GM10248 (cell line): ENCODE data around the gene DNAJC7.

Source experiments
- CTCF ChIA-PET: fragments of 300-600 bp; sonication (Branson Sonifier 250); formaldehyde crosslinking; extraction: SDS; loops from one replicate; lab custom pipeline; 2021; ENCODE audit warnings: antibody characterized with exemption; lab: Yijun Ruan, JAX
- POLR2A ChIA-PET: fragments of 350-650 bp; sonication (Branson Sonifier 250); formaldehyde crosslinking; extraction: SDS; loops from one replicate; lab custom pipeline; 2020; ENCODE audit warnings: antibody characterized with exemption; lab: Yijun Ruan, JAX
- DNase-seq: peaks from one replicate; pipeline ENCODE4 v3.0.0; 2012; ENCODE audit errors: extremely low spot score
- TF ChIP-seq, protein P1 (sequence below): IDR thresholded peaks from 2 replicates; pipeline ENCODE4 v1.5.1; 2012; ENCODE audit warnings: mild to moderate bottlenecking, low read depth; ENCODE audit errors: extremely low read depth, missing control alignments, control extremely low read depth

DNAJC7 gene

DNA sequence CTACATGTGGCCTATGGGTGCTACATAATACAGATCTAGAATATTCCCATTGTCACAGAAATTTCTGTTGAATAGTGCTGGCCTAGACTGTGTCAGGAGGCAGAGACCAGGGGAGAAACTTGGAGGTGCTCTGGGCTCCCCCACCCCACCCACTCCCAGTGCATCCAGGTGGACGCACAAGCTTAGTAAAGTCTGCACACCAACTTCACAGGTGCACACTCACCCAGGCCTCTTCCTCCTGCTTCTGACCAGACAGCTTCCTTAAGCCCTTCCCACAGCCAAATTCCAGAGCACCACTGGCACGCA is 58.3 kb downstream of the DNAJC7 start:
- POLR2A ChIA-PET = no interaction called here
- TF ChIP-seq, protein P1, sequence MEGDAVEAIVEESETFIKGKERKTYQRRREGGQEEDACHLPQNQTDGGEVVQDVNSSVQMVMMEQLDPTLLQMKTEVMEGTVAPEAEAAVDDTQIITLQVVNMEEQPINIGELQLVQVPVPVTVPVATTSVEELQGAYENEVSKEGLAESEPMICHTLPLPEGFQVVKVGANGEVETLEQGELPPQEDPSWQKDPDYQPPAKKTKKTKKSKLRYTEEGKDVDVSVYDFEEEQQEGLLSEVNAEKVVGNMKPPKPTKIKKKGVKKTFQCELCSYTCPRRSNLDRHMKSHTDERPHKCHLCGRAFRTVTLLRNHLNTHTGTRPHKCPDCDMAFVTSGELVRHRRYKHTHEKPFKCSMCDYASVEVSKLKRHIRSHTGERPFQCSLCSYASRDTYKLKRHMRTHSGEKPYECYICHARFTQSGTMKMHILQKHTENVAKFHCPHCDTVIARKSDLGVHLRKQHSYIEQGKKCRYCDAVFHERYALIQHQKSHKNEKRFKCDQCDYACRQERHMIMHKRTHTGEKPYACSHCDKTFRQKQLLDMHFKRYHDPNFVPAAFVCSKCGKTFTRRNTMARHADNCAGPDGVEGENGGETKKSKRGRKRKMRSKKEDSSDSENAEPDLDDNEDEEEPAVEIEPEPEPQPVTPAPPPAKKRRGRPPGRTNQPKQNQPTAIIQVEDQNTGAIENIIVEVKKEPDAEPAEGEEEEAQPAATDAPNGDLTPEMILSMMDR = no peak
- DNase-seq = no peak
- CTCF ChIA-PET = interaction anchor here (0.7 to 12.1 kb wide), 6 partner anchors 11 to 157 kb away, joined by 3 to 172 read pairs (median 5); partner anchors contain the start of genes DHX58, KAT2A and NKIRAS2

DNA sequence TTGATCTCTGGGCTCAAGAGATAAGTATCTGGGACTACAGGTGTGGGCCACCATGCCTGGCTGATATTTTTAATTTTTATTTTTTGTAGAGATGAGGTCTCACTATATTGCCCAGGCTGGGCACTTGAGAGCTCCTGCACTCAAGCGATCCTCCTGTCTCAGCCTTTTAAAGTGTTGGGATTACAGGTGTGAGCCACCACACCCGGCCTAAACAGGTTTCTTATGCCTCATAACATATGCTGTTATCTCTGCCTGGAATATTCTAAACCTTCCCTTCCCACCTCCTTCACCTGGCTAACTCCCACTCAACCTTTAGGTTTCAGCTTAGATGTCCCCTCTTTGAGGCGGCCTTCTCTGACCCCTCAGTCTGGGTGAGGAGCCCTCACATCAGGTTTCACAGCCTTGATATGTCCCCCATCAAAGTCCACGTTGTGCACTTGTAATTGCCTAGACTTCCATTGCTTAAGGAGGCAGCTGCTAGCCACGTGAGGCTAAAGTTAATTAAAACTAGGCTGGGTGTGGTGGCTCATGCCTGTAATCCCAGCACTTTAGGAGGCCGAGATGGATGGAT is 59.3 kb downstream of the DNAJC7 start:
- ChIA-PET POLR2A (no interaction called here), CTCF (interaction anchor here (1.8 to 12.1 kb wide), 3 partner anchors 12 to 158 kb away, joined by 4 to 172 read pairs (median 6); partner anchors contain the start of genes DHX58 and KAT2A)
- no peak for DNase-seq
- TF ChIP-seq, protein P1 = no peak

- TF ChIP-seq, protein P1 = no peak
- POLR2A ChIA-PET = no interaction called here
- CTCF ChIA-PET = interaction anchor here (1.8 to 12.1 kb wide), 2 partner anchors 12 to 159 kb away, joined by 4 to 172 read pairs; partner anchors contain the start of genes DHX58 and KAT2A
- DNase-seq = no peak
Observed at GRCh38 chr17:41957031-41957868, 60.0 kb downstream of the DNAJC7 start.

- DNase-seq = no peak
- CTCF ChIA-PET = no interaction called here
- POLR2A ChIA-PET = no interaction called here
- TF ChIP-seq, protein P1 = no peak
Observed at GRCh38 chr17:41956522-41956921, 60.7 kb downstream of the DNAJC7 start.

- ChIA-PET CTCF (interaction anchor here (1.1 to 1.2 kb wide), 4 partner anchors 14 to 118 kb away, joined by 3 to 4 read pairs (median 4); partner anchors contain the start of gene ODAD4), POLR2A (no interaction called here)
- TF ChIP-seq, protein P1 = no peak
- no peak for DNase-seq
Observed at GRCh38 chr17:41948762-41949460, 68.3 kb downstream of the DNAJC7 start.

- CTCF ChIA-PET = interaction anchor here (0.7 kb wide), 1 partner anchor 80 kb away, joined by 3 read pairs; no protein-coding TSS in a partner anchor
- TF ChIP-seq, protein P1 = no peak
- POLR2A ChIA-PET = no interaction called here
- no peak for DNase-seq
Observed at GRCh38 chr17:41944943-41945342, 72.3 kb downstream of the DNAJC7 start.
